ENCODE results near the gene ZNF692.
"Not testable (repeated sequence)": the region's sequence is repeated elsewhere in the genome, so short reads cannot be mapped to it uniquely, and the experiment has no call there.

Gene ZNF692

GRCh38 chr1:248807067-248807737, 51.7 kb downstream of the ZNF692 start:
- DNase-seq (ENCODE audit: low read depth), result peak; percentile 29

GRCh38 chr1:248805876-248806275, 53.0 kb downstream of the ZNF692 start:
- no peak for DNase-seq (ENCODE audit: low read depth)

GRCh38 chr1:248804771-248805681, 53.9 kb downstream of the ZNF692 start:
- no peak for DNase-seq (ENCODE audit: low read depth)

- DNase-seq (ENCODE audit: low read depth), result not testable (repeated sequence)
Measured at GRCh38 chr1:248803501-248803900, 55.4 kb downstream of the ZNF692 start.

GRCh38 chr1:248802454-248802853, 56.4 kb downstream of the ZNF692 start:
- no peak for DNase-seq (ENCODE audit: low read depth)

GRCh38 chr1:248800459-248800858, 58.4 kb downstream of the ZNF692 start:
- no peak for DNase-seq (ENCODE audit: low read depth)

Data from activated T-cell treated with anti-CD3 and anti-CD28 coated beads for 24 hours (primary cell).